WTC11 (cell line): Measurements from ENCODE around the gene ENAM. TPM values are rescaled to one million over a fixed set of nuclear protein-coding genes. Genes with fewer than 3 reads are reported as not detected.

ENCODE experiments used
- ATAC-seq: fragments of 200-7000 bp; cut with Tn5 transposase; 2 replicates; pipeline ENCODE4 v1.10.0; 2021; ENCODE audit warnings: mild to moderate bottlenecking, moderate library complexity
- CTCF ChIA-PET: fragments of 300-600 bp; sonication (Branson Sonifier 250); formaldehyde crosslinking; loops from one replicate; lab custom pipeline; 2021; ENCODE audit warnings: antibody characterized with exemption; lab: Charles Lee
- POLR2A ChIA-PET: fragments of 350-600 bp; sonication (Branson Sonifier 250); formaldehyde crosslinking; loops from one replicate; lab custom pipeline; 2021; ENCODE audit warnings: antibody characterized with exemption; lab: Charles Lee
- DNase-seq: peaks from one replicate; pipeline ENCODE4 v3.0.0; 2021; ENCODE audit warnings: low spot score
- H3K27ac Mint-ChIP-seq: 2 replicates; pipeline ENCODE4 v1.8.0; 2021; ENCODE audit warnings: mixed read lengths
- H3K27me3 Mint-ChIP-seq: 2 replicates; pipeline ENCODE4 v1.8.0; 2021; ENCODE audit warnings: low read depth, mild to moderate bottlenecking, moderate library complexity, mixed read lengths
- H3K36me3 Mint-ChIP-seq: 2 replicates; pipeline ENCODE4 v1.8.0; 2021; ENCODE audit warnings: mixed read lengths
- H3K4me1 Mint-ChIP-seq: 2 replicates; pipeline ENCODE4 v1.8.0; 2022; ENCODE audit warnings: mixed read lengths
- H3K4me3 Mint-ChIP-seq: 2 replicates; pipeline ENCODE4 v1.8.0; 2021; ENCODE audit warnings: mild to moderate bottlenecking, moderate library complexity, mixed read lengths
- H3K9me3 Mint-ChIP-seq: 2 replicates; pipeline ENCODE4 v1.8.0; 2021; ENCODE audit warnings: mixed read lengths
- AR ChIP-seq: fragments of 250-450 bp; sonication (Bioruptor Pico); IDR thresholded peaks from 2 replicates; pipeline ENCODE4 v1.9.0; 2021; ENCODE audit warnings: mild to moderate bottlenecking
- ARID4B ChIP-seq: sonication (generic); formaldehyde crosslinking; IDR thresholded peaks from 2 replicates; pipeline ENCODE4 v1.8.0; 2023; ENCODE audit warnings: missing genetic modification reagents, mild to moderate bottlenecking, borderline replicate concordance
- NR2C2 ChIP-seq: sonication (generic); formaldehyde crosslinking; IDR thresholded peaks from 2 replicates; pipeline ENCODE4 v1.8.0; 2022; ENCODE audit warnings: mild to moderate bottlenecking, missing genetic modification reagents
- PRDM15 ChIP-seq: sonication (generic); formaldehyde crosslinking; IDR thresholded peaks from 2 replicates; pipeline ENCODE4 v1.8.0; 2022; ENCODE audit warnings: missing genetic modification reagents
- USF2 ChIP-seq: sonication (generic); formaldehyde crosslinking; IDR thresholded peaks from 2 replicates; pipeline ENCODE4 v1.8.1; 2023; ENCODE audit warnings: mild to moderate bottlenecking, missing genetic modification reagents, moderate library complexity
- ZBTB21 ChIP-seq: sonication (generic); formaldehyde crosslinking; IDR thresholded peaks from 2 replicates; pipeline ENCODE4 v1.8.1; 2023; ENCODE audit warnings: mild to moderate bottlenecking, missing genetic modification reagents, borderline replicate concordance
- ZNF138 ChIP-seq: sonication (generic); formaldehyde crosslinking; conservative IDR thresholded peaks from 2 replicates; pipeline ENCODE4 v1.8.1; 2022; ENCODE audit warnings: mild to moderate bottlenecking, moderate library complexity, missing genetic modification reagents
- ZNF416 ChIP-seq: fragments of 250-450 bp; sonication (Bioruptor Pico); IDR thresholded peaks from 2 replicates; pipeline ENCODE4 v1.9.0; 2021; ENCODE audit warnings: mild to moderate bottlenecking, inconsistent platforms
- total RNA-seq: library from RNA; stranded (reverse); gene quantifications from 3 replicates; pipeline ENCODE4 v1.2.3, GENCODE V29; 2021

Gene ENAM
- total RNA-seq, 1 experiment from 2014 or later = not detected

- TF ChIP-seq AR (CRISPR knock-in tag) = no peak
- TF ChIP-seq, all 79 proteins: peak for 0
Measured at GRCh38 chr4:70603856-70604255, 24.7 kb upstream of the ENAM start (continued).

GRCh38 chr4:70606459-70606858, 22.1 kb upstream of the ENAM start:
- no peaks in the 10 kb centered on the region for H3K27me3 Mint-ChIP-seq
- peaks cover 6% of the 10 kb centered on the region; the same call in 1 of the 2 replicates for H3K4me1 Mint-ChIP-seq
- H3K27ac Mint-ChIP-seq = no peak overlapping the region
- ChIA-PET CTCF (no interaction called here), POLR2A (no interaction called here)
- no peaks in the 10 kb centered on the region for H3K36me3 Mint-ChIP-seq
- H3K9me3 Mint-ChIP-seq = peaks cover 4% of the 10 kb centered on the region
- no peak for ATAC-seq
- DNase-seq = no peak
- no peak for TF ChIP-seq PRDM15 (CRISPR knock-in tag)
- TF ChIP-seq ARID4B (CRISPR knock-in tag) = no peak
- TF ChIP-seq ZBTB21 = no peak
- no peak overlapping the region for H3K4me3 Mint-ChIP-seq

- H3K36me3 Mint-ChIP-seq = no peaks in the 10 kb centered on the region
- H3K27me3 Mint-ChIP-seq = no peaks in the 10 kb centered on the region
- TF ChIP-seq USF2 (CRISPR knock-in tag) = no peak
- TF ChIP-seq ZNF138 (CRISPR knock-in tag) = no peak
- TF ChIP-seq NR2C2 = no peak
- no peak for TF ChIP-seq ZNF416 (CRISPR knock-in tag)
- POLR2A ChIA-PET = no interaction called here
- ATAC-seq (no peak), DNase-seq (no peak)
- peaks cover 4% of the 10 kb centered on the region for H3K9me3 Mint-ChIP-seq
- CTCF ChIA-PET = no interaction called here
- peaks cover 6% of the 10 kb centered on the region; the same call in 1 of the 2 replicates for H3K4me1 Mint-ChIP-seq
- H3K27ac Mint-ChIP-seq = no peak overlapping the region; the same call in 1 of the 2 replicates
- no peak overlapping the region for H3K4me3 Mint-ChIP-seq
Measured at GRCh38 chr4:70607334-70607853, 21.1 kb upstream of the ENAM start.
